ENCODE measurements around the gene HES1. TPM values are rescaled to one million over a fixed set of nuclear protein-coding genes. Genes with fewer than 3 reads are reported as not detected.

HES1 gene
- total and polyA plus RNA-seq, 7 donors = 6.5 to 33.3 (median 10.9) TPM

GRCh38 chr3:194112120-194113106 lies 23.5 kb upstream of the HES1 start:
- intact Hi-C loops (cut with DNase I) = no loop called here
- ATAC-seq = peak; percentile 60 to 92 (median 76)

GRCh38 chr3:194114123-194114522 lies 21.8 kb upstream of the HES1 start:
- TF ChIP-seq CTCF (IDR thresholded peaks at IDR 0.05) = no peak
- no peak for ATAC-seq
- no peak overlapping the region for H3K27ac ChIP-seq
- H3K4me3 ChIP-seq = no peak overlapping the region
- no peak for DNase-seq
- H3K9me3 ChIP-seq = no peaks in the 10 kb centered on the region
- H3K4me1 ChIP-seq = no peaks in the 10 kb centered on the region
- no peaks in the 10 kb centered on the region for H3K36me3 ChIP-seq (ENCODE audit: insufficient read depth in 1 of 2, low read depth in 1 of 2)
- intact Hi-C loops (cut with DNase I) = no loop called here
- no peaks in the 10 kb centered on the region for H3K27me3 ChIP-seq (ENCODE audit: insufficient read depth in 3 of 3, low read length in 2 of 3)
- WGBS, 3 donors = 78 to 87% (median 84%) methylated on average over 7 of the region's 7 CpGs

More at GRCh38 chr3:194112120-194113106, 23.5 kb upstream of the HES1 start:
- H3K9me3 ChIP-seq = no peaks in the 10 kb centered on the region
- DNase-seq = no peak
- no peaks in the 10 kb centered on the region for H3K36me3 ChIP-seq (ENCODE audit: insufficient read depth in 1 of 2, low read depth in 1 of 2)
- H3K4me1 ChIP-seq = no peaks in the 10 kb centered on the region
- no peaks in the 10 kb centered on the region for H3K27me3 ChIP-seq (ENCODE audit: insufficient read depth in 3 of 3, low read length in 2 of 3)
- H3K4me3 ChIP-seq = no peak overlapping the region
- 53 to 59% (median 54%) methylated on average over 9 of the region's 9 CpGs for WGBS, 3 donors
- H3K27ac ChIP-seq = no peak overlapping the region
- TF ChIP-seq CTCF (IDR thresholded peaks at IDR 0.05) = no peak

- H3K27ac ChIP-seq = no peak overlapping the region
- 72 to 81% (median 75%) methylated on average over 12 of the region's 12 CpGs for WGBS, 3 donors
- H3K4me1 ChIP-seq = no peaks in the 10 kb centered on the region
- intact Hi-C loops (cut with DNase I) = no loop called here
- H3K4me3 ChIP-seq = no peak overlapping the region
- DNase-seq (no peak), ATAC-seq (no peak)
- no peaks in the 10 kb centered on the region for H3K9me3 ChIP-seq
- H3K36me3 ChIP-seq (ENCODE audit: insufficient read depth in 1 of 2, low read depth in 1 of 2) = no peaks in the 10 kb centered on the region
- no peaks in the 10 kb centered on the region for H3K27me3 ChIP-seq (ENCODE audit: insufficient read depth in 3 of 3, low read length in 2 of 3)
- TF ChIP-seq CTCF (IDR thresholded peaks at IDR 0.05) = no peak
Measured at GRCh38 chr3:194117104-194117845, 18.7 kb upstream of the HES1 start.

GRCh38 chr3:194118920-194119319 lies 17.0 kb upstream of the HES1 start:
- Histone ChIP-seq H3K4me3 (no peak overlapping the region), H3K36me3 (ENCODE audit: insufficient read depth in 1 of 2, low read depth in 1 of 2) (no peaks in the 10 kb centered on the region), H3K9me3 (no peaks in the 10 kb centered on the region), H3K4me1 (no peaks in the 10 kb centered on the region), H3K27ac (no peak overlapping the region), H3K27me3 (ENCODE audit: insufficient read depth in 3 of 3, low read length in 2 of 3) (no peaks in the 10 kb centered on the region)
- intact Hi-C loops (cut with DNase I) = no loop called here
- WGBS, 3 donors = 93 to 96% (median 94%) methylated on average over 7 of the region's 7 CpGs
- no peak for DNase-seq
- no peak for ATAC-seq
- TF ChIP-seq CTCF (IDR thresholded peaks at IDR 0.05) = no peak
